GM12878 (cell line): Measurements from ENCODE around the gene ATF6. TPM values are rescaled to one million over a fixed set of nuclear protein-coding genes. Genes with fewer than 3 reads are reported as not detected.

Experiments
- ATAC-seq: fragments of 200-7000 bp; cut with Tn5 transposase; 3 replicates; pipeline ENCODE4 v1.9.1; 2020; ENCODE audit warnings: mild to moderate bottlenecking, moderate library complexity
- BruUV-seq: library from RNA; stranded (reverse); fragments of 400-500 nt; replicated peaks from 2 replicates; lab custom pipeline; 2021; lab: Mats Ljungman, UMichigan
- CTCF ChIA-PET: fragments of 300-600 bp; sonication (Branson Sonifier 250); formaldehyde crosslinking; extraction: SDS; loops from one replicate; lab custom pipeline; 2021; ENCODE audit warnings: inconsistent platforms; lab: Yijun Ruan, JAX
- POLR2A ChIA-PET: fragments of 350-600 bp; formaldehyde crosslinking; extraction: SDS; loops from one replicate; lab custom pipeline; 2021; ENCODE audit warnings: inconsistent platforms; lab: Charles Lee
- RAD21 ChIA-PET: fragments of 300-600 bp; sonication (Branson Sonifier 250); formaldehyde crosslinking; loops from one replicate; lab custom pipeline; 2023; ENCODE audit warnings: antibody characterized with exemption; ENCODE audit not compliant: unreplicated experiment; lab: Charles Lee
- SMC1A ChIA-PET: fragments of 300-600 bp; sonication (Branson Sonifier 250); formaldehyde crosslinking; loops from one replicate; lab custom pipeline; 2023; ENCODE audit not compliant: unreplicated experiment, uncharacterized antibody; lab: Charles Lee
- DNase-seq: peaks from one replicate; pipeline ENCODE4 v3.0.0-alpha.2; 2011; ENCODE audit warnings: low read depth, low spot score
- FAIRE-seq: peaks from 3 replicates; lab custom pipeline; 2011; peaks lifted over from hg19 to GRCh38; lab: Jason Lieb, UNC
- H2AFZ ChIP-seq: 2 replicates; pipeline ENCODE4 v1.6.0; 2011; ENCODE audit warnings: low read depth, low read length, control low read depth; ENCODE audit not compliant: control insufficient read depth
- H3K27ac ChIP-seq: 2 replicates; pipeline ENCODE4 v1.5.1; 2011; ENCODE audit warnings: control low read depth; ENCODE audit not compliant: control insufficient read depth, insufficient read depth
- H3K27me3 ChIP-seq, 2 experiments: replicated peaks in 1 of 2; 2 replicates each; pipeline versions ENCODE4 v1.6.0 to v1.6.1; 2011; ENCODE audit warnings: low read length in 1 of 2; ENCODE audit not compliant: control insufficient read depth in 2 of 2, insufficient read depth in 2 of 2
- H3K36me3 ChIP-seq, 2 experiments: 2 replicates each; pipeline ENCODE4 v1.5.1; 2011; ENCODE audit warnings: low read length in 1 of 2; ENCODE audit not compliant: control insufficient read depth in 2 of 2, insufficient read depth in 2 of 2
- H3K4me1 ChIP-seq: 2 replicates; pipeline ENCODE4 v1.6.1; 2011; ENCODE audit warnings: mild to moderate bottlenecking, low read length, moderate library complexity, mixed read lengths; ENCODE audit not compliant: control insufficient read depth, insufficient read depth
- H3K4me2 ChIP-seq: 2 replicates; pipeline ENCODE4 v1.6.0; 2011; ENCODE audit warnings: control low read depth; ENCODE audit not compliant: control insufficient read depth, insufficient read depth
- H3K4me3 ChIP-seq: fragments of 200-600 bp; sonication (generic); 2 replicates; pipeline ENCODE4 v1.5.1; 2016
- H3K79me2 ChIP-seq: 2 replicates; pipeline ENCODE4 v1.6.0; 2011; ENCODE audit warnings: low read length; ENCODE audit not compliant: control insufficient read depth, insufficient read depth
- H3K9ac ChIP-seq: 2 replicates; pipeline ENCODE4 v1.8.0; 2011; ENCODE audit warnings: low read length, control low read depth, mixed read lengths; ENCODE audit not compliant: control insufficient read depth, insufficient read depth
- H3K9me3 ChIP-seq: replicated peaks from 3 replicates; pipeline ENCODE4 v1.5.1; 2011; ENCODE audit warnings: mild to moderate bottlenecking, low read length; ENCODE audit not compliant: control insufficient read depth, insufficient read depth
- H4K20me1 ChIP-seq: 2 replicates; pipeline ENCODE4 v1.6.0; 2011; ENCODE audit not compliant: control insufficient read depth, insufficient read depth
- IKZF1 ChIP-seq: fragments of 450-650 bp; conservative IDR thresholded peaks from 2 replicates; pipeline ENCODE4 v1.6.1; 2017; ENCODE audit warnings: antibody characterized with exemption, mild to moderate bottlenecking
- MTA2 ChIP-seq: fragments of 450-650 bp; IDR thresholded peaks from 2 replicates; pipeline ENCODE4 v1.6.1; 2016; ENCODE audit warnings: low read depth, mild to moderate bottlenecking, moderate library complexity
- NFIC ChIP-seq: IDR thresholded peaks from 2 replicates; pipeline ENCODE4 v1.6.1; 2012; ENCODE audit warnings: low read depth, mild to moderate bottlenecking, inconsistent platforms, low read length, moderate library complexity
- POU2F2 ChIP-seq: IDR thresholded peaks from 3 replicates; pipeline ENCODE4 v1.6.1; 2011; ENCODE audit warnings: low read depth, mild to moderate bottlenecking, low read length, borderline replicate concordance
- WRNIP1 ChIP-seq: IDR thresholded peaks from 2 replicates; pipeline ENCODE4 v1.6.1; 2011; ENCODE audit warnings: low read depth, low read length, improper control_type of control experiment, borderline replicate concordance
- ZZZ3 ChIP-seq: IDR thresholded peaks from 2 replicates; pipeline ENCODE4 v1.6.1; 2011; ENCODE audit warnings: low read depth; ENCODE audit not compliant: control insufficient read depth, insufficient read length
- WGBS: methylation state at CpG from one replicate; pipeline ENCODE4 v1.1.6; 2016; ENCODE audit warnings: low lambda C conversion rate; ENCODE audit not compliant: insufficient replicate concordance, insufficient coverage; ENCODE audit errors: missing lambda C conversion rate; 5-methylcytosine and 5-hydroxymethylcytosine counted together
- in situ Hi-C: fragments of 300-500 bp; cut with MboI; formaldehyde crosslinking; loops from 9 replicates; pipeline ENCODE4 v1.14.3; 2018; ENCODE audit warnings: mixed read lengths
- intact Hi-C: fragments of 100-400 bp; cut with micrococcal nuclease; formaldehyde crosslinking; loops from one replicate; pipeline ENCODE4 v1.14.2; 2022; ENCODE audit not compliant: unreplicated experiment
- polyA plus RNA-seq, 11 experiments: library from polyadenylated mRNA; depleted of rRNA in 4 of 11; unstranded in 6 of 11; stranded (reverse) in 5 of 11; fragments of >200 nt; fragmentation: Nextera tagmentation in 4 of 11; fragmentation: Illumina TruSeq in 1 of 11; extraction: Ambion mirVana in 4 of 11; extraction: Trizol in 1 of 11; gene quantifications; 1 replicate in 1 of 11; 2 replicates in 10 of 11; pipeline versions ENCODE4 v1.2.1 to v1.2.3, GENCODE V29; 2011 to 2016; ENCODE audit warnings: inconsistent platforms in 2 of 11, missing spikeins in 2 of 11, low read depth in 1 of 11
- total RNA-seq, 4 experiments: library from RNA; depleted of rRNA in 3 of 4; stranded (reverse); fragments of >200 nt in 3 of 4; fragmentation: Illumina TruSeq in 1 of 4; extraction: Trizol in 1 of 4; gene quantifications; 2 replicates each; pipeline versions ENCODE4 v1.2.1 to v1.2.3, GENCODE V29; 2013 to 2021
- TF ChIP-seq, protein P1 (sequence below): IDR thresholded peaks from 2 replicates; pipeline ENCODE4 v1.6.1; 2011; ENCODE audit warnings: low read depth, low read length, improper control_type of control experiment, borderline replicate concordance

The ATF6 gene
- total and polyA plus RNA-seq, 10 of the 15 experiments (the other 5 are each of a cell fraction or from before 2014, with no cell fraction given) = 7.8 to 24.3 (median 14.7) TPM

GRCh38 chr1:161858271-161858670, 92.2 kb downstream of the ATF6 start:
- Histone ChIP-seq H3K79me2 (no peaks in the 10 kb centered on the region), H3K27me3 (no peaks in the 10 kb centered on the region)
- TF ChIP-seq POU2F2 (no peak), IKZF1 (no peak), NFIC (no peak), MTA2 (no peak), ZZZ3 (no peak)
- TF ChIP-seq, protein P1, sequence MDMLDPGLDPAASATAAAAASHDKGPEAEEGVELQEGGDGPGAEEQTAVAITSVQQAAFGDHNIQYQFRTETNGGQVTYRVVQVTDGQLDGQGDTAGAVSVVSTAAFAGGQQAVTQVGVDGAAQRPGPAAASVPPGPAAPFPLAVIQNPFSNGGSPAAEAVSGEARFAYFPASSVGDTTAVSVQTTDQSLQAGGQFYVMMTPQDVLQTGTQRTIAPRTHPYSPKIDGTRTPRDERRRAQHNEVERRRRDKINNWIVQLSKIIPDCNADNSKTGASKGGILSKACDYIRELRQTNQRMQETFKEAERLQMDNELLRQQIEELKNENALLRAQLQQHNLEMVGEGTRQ = no peak
- TF ChIP-seq, all 136 proteins: peak for 0
- RAD21 ChIA-PET = interaction anchor here (1.4 to 3.8 kb wide), 2 partner anchors 66 to 178 kb away, joined by 4 to 13 read pairs; no protein-coding TSS in a partner anchor
- no peaks in the 10 kb centered on the region for H4K20me1 ChIP-seq
- no peak overlapping the region for H2AFZ ChIP-seq
- H3K4me2 ChIP-seq = no peak overlapping the region
- no peak for DNase-seq
- intact Hi-C loops = no loop called here
- no peaks in the 10 kb centered on the region for H3K4me1 ChIP-seq
- CTCF ChIA-PET = interaction anchor here (1.2 to 4.0 kb wide), 3 partner anchors 54 to 179 kb away, joined by 3 to 15 read pairs (median 6); no protein-coding TSS in a partner anchor
- FAIRE-seq = no peak
- no peak overlapping the region for H3K9ac ChIP-seq
- SMC1A ChIA-PET = interaction anchor here (0.9 to 3.2 kb wide), 6 partner anchors 8 to 66 kb away, joined by 3 to 10 read pairs (median 3); no protein-coding TSS in a partner anchor
- no peak overlapping the region for H3K27ac ChIP-seq
- POLR2A ChIA-PET = no interaction called here
- H3K9me3 ChIP-seq = no peaks in the 10 kb centered on the region
- no peak overlapping the region for H3K4me3 ChIP-seq
- WGBS = 100% methylated on average over 1 of the region's 1 CpG
- no TSS peak for BruUV-seq
- no peak for ATAC-seq
- in situ Hi-C loops = no loop called here
- H3K36me3 ChIP-seq = peaks cover 0 to 14% of the 10 kb centered on the region in 2 experiments; a peak in 2 of 4 replicates

DNA sequence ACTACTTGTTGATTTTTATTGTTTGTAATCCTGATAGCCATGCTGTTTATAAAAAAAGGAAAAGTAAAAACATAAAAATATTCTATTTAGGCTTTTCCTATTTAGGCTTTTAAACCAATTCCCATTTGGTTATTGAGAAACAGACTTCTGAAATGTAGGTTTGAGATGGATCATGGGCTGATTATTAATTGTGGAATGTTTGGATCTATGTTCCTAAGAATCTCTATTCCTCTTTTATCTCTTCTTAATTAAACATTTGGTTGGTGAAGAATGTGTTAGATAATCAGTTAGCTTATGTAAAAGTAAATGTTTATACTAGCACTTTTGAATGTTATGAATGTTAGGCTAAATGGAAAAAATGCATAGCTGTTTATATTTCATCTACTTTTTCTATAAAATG, 97.4 kb downstream of the ATF6 start:
- SMC1A ChIA-PET = no interaction called here
- H3K4me3 ChIP-seq = no peak overlapping the region

More for the DNA sequence above, 97.4 kb downstream of the ATF6 start:
- no peaks in the 10 kb centered on the region for H3K79me2 ChIP-seq
- ChIA-PET CTCF (interaction anchor here (1.4 to 2.4 kb wide), 3 partner anchors 8 to 174 kb away, joined by 4 to 8 read pairs (median 5); no protein-coding TSS in a partner anchor), POLR2A (no interaction called here), RAD21 (interaction anchor here (0.8 to 2.2 kb wide), 2 partner anchors 14 to 174 kb away, joined by 3 to 15 read pairs; no protein-coding TSS in a partner anchor)
- H3K27ac ChIP-seq = no peak overlapping the region
- DNase-seq = no peak
- H3K36me3 ChIP-seq = peaks cover 0 to 13% of the 10 kb centered on the region in 2 experiments; a peak in 2 of 4 replicates
- no peak for TF ChIP-seq WRNIP1
- intact Hi-C loops = no loop called here
- no peaks in the 10 kb centered on the region for H3K9me3 ChIP-seq
- no peak overlapping the region for H3K4me2 ChIP-seq
- peak; percentile 27 for FAIRE-seq
- no peaks in the 10 kb centered on the region for H4K20me1 ChIP-seq
- in situ Hi-C loops = no loop called here
- no peak overlapping the region for H3K9ac ChIP-seq
- no peak for ATAC-seq
- no peaks in the 10 kb centered on the region for H3K27me3 ChIP-seq
- no peak overlapping the region for H2AFZ ChIP-seq
- H3K4me1 ChIP-seq = no peaks in the 10 kb centered on the region
- BruUV-seq = no TSS peak
